T follicular helper cell (primary cell): Measurements from ENCODE around the gene LRRN1.

Source experiments
- DNase-seq: peaks from one replicate; pipeline ENCODE4 v3.0.0-alpha.2; 2020; ENCODE audit warnings: low read depth
- total RNA-seq, 2 experiments: gene quantifications; one replicate each; lab custom pipeline; 2026; lab: John Stamatoyannopoulos, UW

The LRRN1 gene
- 1.4 to 1.9 reads per million in 2 experiments for total RNA-seq

GRCh38 chr3:3799173-3800079 is at the start of gene LRRN1:
Gene LRRN1 (plus strand): TSS chr3:3799431. CDS start chr3:3844642, 45,211 bp downstream.
- no peak for DNase-seq

GRCh38 chr3:3753416-3753815 is 45.8 kb upstream of the LRRN1 start:
- DNase-seq: no peak

GRCh38 chr3:3765661-3766060 is 33.6 kb upstream of the LRRN1 start:
- DNase-seq: no peak

GRCh38 chr3:3766140-3766539 is 33.1 kb upstream of the LRRN1 start:
- DNase-seq: no peak

GRCh38 chr3:3771094-3771493 is 28.1 kb upstream of the LRRN1 start:
- DNase-seq: no peak

- DNase-seq: no peak
Observed at GRCh38 chr3:3771567-3771966, 27.7 kb upstream of the LRRN1 start.

GRCh38 chr3:3772338-3772737 is 26.9 kb upstream of the LRRN1 start:
- no peak for DNase-seq

- DNase-seq: no peak
Observed at GRCh38 chr3:3772920-3773319, 26.3 kb upstream of the LRRN1 start.

GRCh38 chr3:3776607-3777006 is 22.6 kb upstream of the LRRN1 start:
- no peak for DNase-seq

GRCh38 chr3:3778216-3778615 is 21.0 kb upstream of the LRRN1 start:
- no peak for DNase-seq

GRCh38 chr3:3778641-3779270 is 20.5 kb upstream of the LRRN1 start:
- DNase-seq: no peak

- DNase-seq: no peak
Observed at GRCh38 chr3:3782457-3782856, 16.8 kb upstream of the LRRN1 start.

GRCh38 chr3:3783210-3783609 is 16.0 kb upstream of the LRRN1 start:
- no peak for DNase-seq

- DNase-seq: no peak
Observed at GRCh38 chr3:3783696-3784095, 15.5 kb upstream of the LRRN1 start.

- no peak for DNase-seq
Observed at GRCh38 chr3:3792391-3792790, 6.8 kb upstream of the LRRN1 start.

GRCh38 chr3:3798631-3799113 is 559 bp upstream of the LRRN1 start:
- DNase-seq: no peak

GRCh38 chr3:3800080-3800455 is 837 bp downstream of the LRRN1 start:
- no peak for DNase-seq

GRCh38 chr3:3800685-3801493 is 1.7 kb downstream of the LRRN1 start:
- no peak for DNase-seq

- DNase-seq: no peak
Observed at GRCh38 chr3:3801494-3801841, 2.2 kb downstream of the LRRN1 start.

GRCh38 chr3:3802046-3802445 is 2.8 kb downstream of the LRRN1 start:
- no peak for DNase-seq

- DNase-seq: no peak
Observed at GRCh38 chr3:3804560-3804959, 5.3 kb downstream of the LRRN1 start.

GRCh38 chr3:3806092-3806491 is 6.9 kb downstream of the LRRN1 start:
- no peak for DNase-seq
